Calu3 (cell line): ENCODE measurements around the gene EXOSC1. TPM values are rescaled to one million over a fixed set of nuclear protein-coding genes. Genes with fewer than 3 reads are reported as not detected.

Experiments used
- BruUV-seq: library from RNA; stranded (reverse); fragments of 400-500 nt; replicated peaks from 2 replicates; lab custom pipeline; 2021; lab: Mats Ljungman, UMichigan
- CTCF ChIA-PET: fragments of 300-600 bp; sonication (Branson Sonifier 250); formaldehyde crosslinking; loops from one replicate; lab custom pipeline; 2022; ENCODE audit warnings: antibody characterized with exemption; lab: Charles Lee
- DNase-seq: peaks from one replicate; pipeline ENCODE4 v3.0.0; 2022
- H3K27ac Mint-ChIP-seq: one replicate; pipeline ENCODE4 v1.8.0; 2022; ENCODE audit warnings: mixed read lengths; ENCODE audit not compliant: unreplicated experiment
- H3K27me3 Mint-ChIP-seq: one replicate; pipeline ENCODE4 v1.8.0; 2022; ENCODE audit warnings: mixed read lengths; ENCODE audit not compliant: unreplicated experiment
- H3K36me3 Mint-ChIP-seq: one replicate; pipeline ENCODE4 v1.8.0; 2022; ENCODE audit warnings: mild to moderate bottlenecking, moderate library complexity, mixed read lengths; ENCODE audit not compliant: insufficient read depth, unreplicated experiment
- H3K4me1 Mint-ChIP-seq: one replicate; pipeline ENCODE4 v1.8.0; 2022; ENCODE audit warnings: mild to moderate bottlenecking, low read depth, mixed read lengths; ENCODE audit not compliant: unreplicated experiment
- H3K4me3 Mint-ChIP-seq: one replicate; pipeline ENCODE4 v1.8.0; 2022; ENCODE audit warnings: mild to moderate bottlenecking, low read depth, moderate library complexity, mixed read lengths; ENCODE audit not compliant: unreplicated experiment
- H3K9me3 Mint-ChIP-seq: one replicate; pipeline ENCODE4 v1.8.0; 2022; ENCODE audit warnings: low read depth, mixed read lengths; ENCODE audit not compliant: unreplicated experiment
- intact Hi-C: fragments of 100-400 bp; cut with micrococcal nuclease; formaldehyde crosslinking; loops from one replicate; pipeline ENCODE4 v1.10.0; 2022; ENCODE audit not compliant: unreplicated experiment
- total RNA-seq: library from RNA; stranded (reverse); gene quantifications from 2 replicates; pipeline ENCODE4 v1.2.3, GENCODE V29; 2022
- TF ChIP-seq, protein P1 (sequence below): fragments of 200-600 bp; IDR thresholded peaks from one replicate; pipeline ENCODE4 v1.8.0; 2022; ENCODE audit warnings: antibody characterized with exemption; ENCODE audit not compliant: unreplicated experiment

EXOSC1 gene
- total RNA-seq, 1 experiment from 2014 or later, result 29.5 TPM

DNA sequence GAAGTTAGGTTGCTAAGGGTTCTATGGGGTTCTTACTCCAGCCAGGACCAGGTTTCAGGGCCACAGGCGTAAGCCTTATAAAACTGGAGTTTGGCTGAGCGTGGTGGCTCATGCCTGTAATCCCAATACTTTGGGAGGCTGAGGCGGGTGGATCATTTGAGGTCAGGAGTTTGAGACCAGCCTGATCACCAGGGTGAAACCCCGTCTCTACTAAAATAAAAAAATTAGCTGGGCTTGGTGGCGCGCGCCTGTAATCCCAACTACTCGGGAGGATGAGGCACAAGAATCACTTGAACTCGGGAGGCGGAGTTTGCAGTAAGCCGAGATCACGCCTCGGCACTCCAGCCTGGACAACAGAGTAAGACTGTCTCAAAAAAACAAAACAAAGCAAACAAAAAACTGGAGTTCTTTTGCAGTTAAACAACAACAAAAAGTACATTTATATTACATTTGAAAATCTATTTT lies 44.3 kb downstream of the EXOSC1 start:
- intact Hi-C loops, result no loop called here
- Mint-ChIP-seq H3K27me3 (no peaks in the 10 kb centered on the region), H3K9me3 (no peaks in the 10 kb centered on the region), H3K36me3 (peaks cover 23% of the 10 kb centered on the region), H3K4me1 (no peaks in the 10 kb centered on the region), H3K27ac (peak overlapping the region; percentile 95), H3K4me3 (peak overlapping the region; percentile 88)
- TF ChIP-seq, protein P1, sequence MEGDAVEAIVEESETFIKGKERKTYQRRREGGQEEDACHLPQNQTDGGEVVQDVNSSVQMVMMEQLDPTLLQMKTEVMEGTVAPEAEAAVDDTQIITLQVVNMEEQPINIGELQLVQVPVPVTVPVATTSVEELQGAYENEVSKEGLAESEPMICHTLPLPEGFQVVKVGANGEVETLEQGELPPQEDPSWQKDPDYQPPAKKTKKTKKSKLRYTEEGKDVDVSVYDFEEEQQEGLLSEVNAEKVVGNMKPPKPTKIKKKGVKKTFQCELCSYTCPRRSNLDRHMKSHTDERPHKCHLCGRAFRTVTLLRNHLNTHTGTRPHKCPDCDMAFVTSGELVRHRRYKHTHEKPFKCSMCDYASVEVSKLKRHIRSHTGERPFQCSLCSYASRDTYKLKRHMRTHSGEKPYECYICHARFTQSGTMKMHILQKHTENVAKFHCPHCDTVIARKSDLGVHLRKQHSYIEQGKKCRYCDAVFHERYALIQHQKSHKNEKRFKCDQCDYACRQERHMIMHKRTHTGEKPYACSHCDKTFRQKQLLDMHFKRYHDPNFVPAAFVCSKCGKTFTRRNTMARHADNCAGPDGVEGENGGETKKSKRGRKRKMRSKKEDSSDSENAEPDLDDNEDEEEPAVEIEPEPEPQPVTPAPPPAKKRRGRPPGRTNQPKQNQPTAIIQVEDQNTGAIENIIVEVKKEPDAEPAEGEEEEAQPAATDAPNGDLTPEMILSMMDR, result no peak
- BruUV-seq, result no TSS peak
- CTCF ChIA-PET, result interaction anchor here (0.6 to 2.0 kb wide), 7 partner anchors 10 to 165 kb away, joined by 3 to 9 read pairs (median 3); no protein-coding TSS in a partner anchor
- DNase-seq, result no peak

DNA sequence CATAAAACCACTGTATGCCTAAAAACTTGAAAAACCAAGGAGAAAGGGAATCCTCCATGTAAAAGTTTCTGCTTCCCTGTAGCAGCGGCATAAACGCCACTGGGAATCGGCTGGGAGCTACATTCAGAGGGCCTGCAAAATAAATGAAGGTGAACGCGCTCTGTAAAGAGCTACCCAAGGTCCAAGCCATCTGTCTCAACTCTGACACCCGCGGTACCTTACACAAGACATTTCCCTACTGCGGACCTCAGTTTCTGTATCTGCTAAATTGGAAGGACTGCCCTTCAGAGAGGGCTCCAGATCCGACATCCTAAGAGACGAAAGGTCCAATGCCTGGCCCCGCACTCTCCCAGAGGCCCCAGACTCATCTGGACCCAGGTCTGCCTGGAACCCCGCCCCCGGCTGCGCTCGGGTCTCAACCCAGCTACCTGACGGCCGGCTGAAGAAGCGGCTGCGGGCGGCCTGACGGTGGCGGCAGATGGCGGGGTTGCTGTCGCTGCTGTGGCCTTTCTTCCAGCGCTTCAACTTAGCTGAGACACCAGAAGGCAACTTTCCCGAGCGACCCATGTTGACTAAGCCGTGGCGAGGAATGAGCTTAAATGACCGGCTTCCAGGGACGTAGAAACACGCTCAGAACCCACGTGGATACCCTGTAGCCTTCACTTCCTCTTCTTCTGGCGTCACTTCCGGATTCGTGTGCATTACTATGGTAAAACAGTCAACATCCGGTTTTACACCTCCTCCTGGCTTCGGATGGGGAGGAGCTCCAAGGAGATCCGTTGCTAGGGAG lies 44.9 kb downstream of the EXOSC1 start, which contains the start of gene RRP12:
RRP12 (minus strand) TSS at position 676 of the 790 bp plus-strand sequence; CDS start at position 567, 109 bp downstream.
- DNase-seq, result peak; percentile 79
- Mint-ChIP-seq H3K36me3 (peaks cover 28% of the 10 kb centered on the region), H3K4me3 (peak within 1 kb of the TSS; percentile 88), H3K4me1 (no peaks in the 10 kb centered on the region), H3K27ac (peak within 1 kb of the TSS; percentile 95), H3K9me3 (no peaks in the 10 kb centered on the region), H3K27me3 (no peaks in the 10 kb centered on the region)
- TF ChIP-seq, protein P1, result no peak
- CTCF ChIA-PET, result interaction anchor here (0.6 to 2.0 kb wide), 6 partner anchors 10 to 164 kb away, joined by 3 to 9 read pairs (median 4); no protein-coding TSS in a partner anchor
- intact Hi-C loops, result no loop called here
- TSS peak; percentile 82 for BruUV-seq

DNA sequence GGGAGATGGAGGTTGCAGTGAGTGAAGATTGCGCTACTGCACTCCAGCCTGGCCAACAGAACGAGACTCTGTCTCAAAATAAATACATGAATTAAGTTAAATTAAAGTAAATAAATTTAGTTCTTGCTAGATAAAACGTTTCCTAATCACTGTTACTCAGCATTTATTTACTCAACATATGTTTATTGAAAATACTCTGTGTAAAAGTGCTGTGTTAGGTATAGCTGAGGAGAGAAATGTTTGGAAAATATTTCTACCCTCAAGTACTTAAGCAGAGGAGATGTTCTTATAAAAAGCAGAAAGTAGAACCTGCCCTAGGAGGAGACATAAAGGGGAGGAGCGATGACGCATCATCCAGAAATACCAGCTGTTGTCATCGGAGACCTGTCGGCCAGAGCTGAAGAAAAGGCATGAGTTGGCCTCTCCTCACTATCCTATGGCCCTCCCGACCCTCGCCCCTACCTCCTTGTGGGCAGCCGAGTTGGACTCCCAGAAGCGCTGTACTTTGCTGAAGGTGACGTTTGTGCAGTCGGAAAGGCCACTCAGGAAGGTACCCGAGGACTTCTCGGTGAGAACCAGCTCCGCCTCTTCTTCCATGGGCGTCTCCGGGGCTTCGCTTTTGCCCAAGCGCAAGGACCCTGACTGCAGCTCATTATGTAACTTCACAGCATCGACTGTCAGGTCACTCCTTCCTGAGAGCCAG lies 45.8 kb downstream of the EXOSC1 start:
- peak overlapping the region; percentile 95 for H3K27ac Mint-ChIP-seq
- no TSS peak for BruUV-seq
- peak overlapping the region; percentile 88 for H3K4me3 Mint-ChIP-seq
- no peaks in the 10 kb centered on the region for H3K27me3 Mint-ChIP-seq
- CTCF ChIA-PET, result interaction anchor here (2.0 kb wide), 1 partner anchor 121 kb away, joined by 9 read pairs; no protein-coding TSS in a partner anchor
- no peaks in the 10 kb centered on the region for H3K4me1 Mint-ChIP-seq
- H3K36me3 Mint-ChIP-seq, result peaks cover 30% of the 10 kb centered on the region
- no peaks in the 10 kb centered on the region for H3K9me3 Mint-ChIP-seq
- intact Hi-C loops, result no loop called here
- DNase-seq, result peak; percentile 57
- TF ChIP-seq, protein P1, result no peak

DNA sequence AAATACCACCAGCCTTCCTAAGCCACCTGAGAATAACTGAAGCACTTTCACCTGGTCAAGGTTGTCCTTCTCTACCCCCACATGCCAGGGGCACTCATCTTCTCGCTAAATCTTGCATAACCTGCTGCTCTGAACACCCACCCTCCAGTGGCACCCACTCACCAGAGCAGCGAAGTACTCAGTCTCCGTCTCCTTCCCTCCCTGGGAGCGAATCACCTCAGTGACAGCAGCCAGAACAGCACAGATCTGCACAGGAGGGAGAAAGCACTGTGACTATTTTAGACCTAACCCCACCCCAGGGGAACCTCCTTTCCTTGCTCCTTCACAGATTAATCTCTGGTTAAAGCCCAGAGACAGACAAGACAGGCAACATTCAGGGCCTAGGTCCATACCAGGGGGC lies 49.8 kb downstream of the EXOSC1 start:
- Mint-ChIP-seq H3K4me3 (no peak overlapping the region), H3K9me3 (no peaks in the 10 kb centered on the region), H3K27ac (no peak overlapping the region), H3K36me3 (peaks cover 19% of the 10 kb centered on the region), H3K4me1 (no peaks in the 10 kb centered on the region), H3K27me3 (no peaks in the 10 kb centered on the region)
- CTCF ChIA-PET, result no interaction called here
- no peak for DNase-seq
- intact Hi-C loops, result no loop called here
- BruUV-seq, result no TSS peak
- TF ChIP-seq, protein P1, result no peak
